HepG2 (cell line): Measurements from ENCODE around the gene SLC48A1. TPM values are rescaled to one million over a fixed set of nuclear protein-coding genes. Genes with fewer than 3 reads are reported as not detected.

Experiments used
- ATAC-seq: fragments of 200-7000 bp; cut with Tn5 transposase; 3 replicates; pipeline ENCODE4 v1.9.1; 2020; ENCODE audit warnings: mild to moderate bottlenecking, moderate library complexity
- BruUV-seq: library from RNA; stranded (reverse); fragments of 400-500 nt; replicated peaks from 2 replicates; lab custom pipeline; 2021; lab: Mats Ljungman, UMichigan
- CTCF ChIA-PET: fragments of 300-600 bp; formaldehyde crosslinking; extraction: SDS; loops from one replicate; lab custom pipeline; 2021; ENCODE audit warnings: low total read pairs, inconsistent platforms, low intra/inter-chr PET ratio; lab: Yijun Ruan, JAX
- POLR2A ChIA-PET: fragments of 350-600 bp; sonication (Branson Sonifier 250); formaldehyde crosslinking; loops from one replicate; lab custom pipeline; 2020; ENCODE audit warnings: antibody characterized with exemption, inconsistent platforms; lab: Yijun Ruan, JAX
- DNase-seq: peaks from one replicate; pipeline ENCODE4 v3.0.0-alpha.2; 2015; ENCODE audit warnings: low spot score
- FAIRE-seq: peaks from 3 replicates; lab custom pipeline; 2011; peaks lifted over from hg19 to GRCh38; lab: Jason Lieb, UNC
- H2AFZ ChIP-seq: one replicate; pipeline ENCODE4 v1.6.1; 2011; ENCODE audit warnings: low read length, inconsistent platforms
- H3K27ac ChIP-seq: fragments of 300-600 bp; 3 replicates; pipeline ENCODE4 v1.8.0; 2011; ENCODE audit warnings: mixed run types, mild to moderate bottlenecking, mixed read lengths, low read length, inconsistent platforms; ENCODE audit not compliant: insufficient read depth; ENCODE audit errors: extremely low read length
- H3K27me3 ChIP-seq, 2 experiments: fragments of 200-600 bp in 1 of 2; 2 replicates in 1 of 2; 3 replicates in 1 of 2; pipeline versions ENCODE4 v1.6.0 to v1.8.0; 2011; ENCODE audit warnings: low read length in 2 of 2, mild to moderate bottlenecking in 2 of 2, moderate library complexity in 2 of 2, inconsistent platforms in 1 of 2; ENCODE audit not compliant: insufficient read depth in 2 of 2, control insufficient read depth in 1 of 2
- H3K36me3 ChIP-seq, 2 experiments: fragments of 200-600 bp in 1 of 2; replicated peaks in 1 of 2; 2 replicates in 1 of 2; 3 replicates in 1 of 2; pipeline versions ENCODE4 v1.5.1 to v1.8.0; 2011; ENCODE audit warnings: low read length in 2 of 2, inconsistent platforms in 1 of 2; ENCODE audit not compliant: insufficient read depth in 2 of 2, control insufficient read depth in 1 of 2
- H3K4me1 ChIP-seq: 2 replicates; pipeline ENCODE4 v1.5.1; 2012; ENCODE audit warnings: low read length, inconsistent platforms; ENCODE audit not compliant: insufficient read depth
- H3K4me2 ChIP-seq: 2 replicates; pipeline ENCODE4 v1.6.0; 2011; ENCODE audit warnings: low read depth, low read length, inconsistent platforms
- H3K4me3 ChIP-seq, 3 experiments: fragments of 200-600 bp in 1 of 3; sonication (generic), shearing (Covaris generic) in 1 of 3; replicated peaks in 1 of 3; 2 replicates each; pipeline ENCODE4 v1.5.1; 2011 to 2016; ENCODE audit warnings: low read length in 3 of 3, inconsistent platforms in 2 of 3, low read depth in 2 of 3, mild to moderate bottlenecking in 2 of 3, control low read depth in 1 of 3, mixed read lengths in 1 of 3; ENCODE audit not compliant: insufficient read depth in 1 of 3
- H3K79me2 ChIP-seq: one replicate; pipeline ENCODE4 v1.6.1; 2011; ENCODE audit warnings: low read length, inconsistent platforms; ENCODE audit not compliant: insufficient read depth
- H3K9ac ChIP-seq: 2 replicates; pipeline ENCODE4 v1.6.0; 2011; ENCODE audit warnings: mild to moderate bottlenecking, low read depth, low read length, inconsistent platforms; ENCODE audit not compliant: insufficient read depth
- H3K9me3 ChIP-seq: 2 replicates; pipeline ENCODE4 v1.5.1; 2012; ENCODE audit warnings: mild to moderate bottlenecking, low read length
- H4K20me1 ChIP-seq: 2 replicates; pipeline ENCODE4 v1.6.0; 2011; ENCODE audit warnings: inconsistent platforms, mild to moderate bottlenecking, low read length, moderate library complexity; ENCODE audit not compliant: insufficient read depth
- IRF2 ChIP-seq: IDR thresholded peaks from 2 replicates; pipeline ENCODE4 v1.6.1; 2018; ENCODE audit warnings: missing genetic modification reagents, missing compliant biosample characterization
- NFRKB ChIP-seq: fragments of 450-650 bp; IDR thresholded peaks from 2 replicates; pipeline ENCODE4 v1.6.1; 2017
- RNF2 ChIP-seq: fragments of 450-650 bp; conservative IDR thresholded peaks from 2 replicates; pipeline ENCODE4 v1.6.1; 2016; ENCODE audit warnings: low read depth
- SIX4 ChIP-seq: sonication (generic); formaldehyde crosslinking; IDR thresholded peaks from 2 replicates; pipeline ENCODE4 v1.4.0; 2020; ENCODE audit warnings: missing genetic modification reagents
- TBP ChIP-seq: sonication (generic); formaldehyde crosslinking; IDR thresholded peaks from 2 replicates; pipeline ENCODE4 v1.5.0; 2020; ENCODE audit warnings: missing genetic modification reagents
- THRA ChIP-seq: sonication (generic); formaldehyde crosslinking; IDR thresholded peaks from 2 replicates; pipeline ENCODE4 v1.4.0; 2020; ENCODE audit warnings: missing genetic modification reagents, borderline replicate concordance
- YY1 ChIP-seq: IDR thresholded peaks from 2 replicates; pipeline ENCODE4 v1.6.1; 2011; ENCODE audit warnings: low read length, low read depth, moderate library complexity, mild to moderate bottlenecking; ENCODE audit not compliant: insufficient read depth, insufficient replicate concordance
- ZIK1 ChIP-seq: sonication (generic); formaldehyde crosslinking; IDR thresholded peaks from 2 replicates; pipeline ENCODE4 v1.5.0; 2020; ENCODE audit warnings: mild to moderate bottlenecking, low read depth, missing genetic modification reagents, borderline replicate concordance
- ZNF256 ChIP-seq: sonication (generic); formaldehyde crosslinking; conservative IDR thresholded peaks from 2 replicates; pipeline ENCODE4 v1.4.0; 2020; ENCODE audit warnings: missing genetic modification reagents
- ZNF34 ChIP-seq: sonication (generic); formaldehyde crosslinking; IDR thresholded peaks from 2 replicates; pipeline ENCODE4 v1.4.0; 2020; ENCODE audit warnings: mild to moderate bottlenecking, missing genetic modification reagents, borderline replicate concordance
- ZNF430 ChIP-seq: sonication (generic); formaldehyde crosslinking; IDR thresholded peaks from 2 replicates; pipeline ENCODE4 v1.9.0; 2021; ENCODE audit warnings: mild to moderate bottlenecking, missing genetic modification reagents
- ZSCAN12 ChIP-seq: sonication (generic); formaldehyde crosslinking; IDR thresholded peaks from 2 replicates; pipeline ENCODE4 v1.9.0; 2021; ENCODE audit warnings: mild to moderate bottlenecking, missing genetic modification reagents
- WGBS: methylation state at CpG from one replicate; pipeline ENCODE4 v1.1.6; 2017; ENCODE audit warnings: low lambda C conversion rate; 5-methylcytosine and 5-hydroxymethylcytosine counted together
- in situ Hi-C: cut with HindIII; loops from 2 replicates; pipeline ENCODE4 v1.10.0; 2017; ENCODE audit warnings: low pct_unique_long_range_greater_than_20kb; ENCODE audit not compliant: extremely low pct_ligation_motif_present
- intact Hi-C: fragments of 100-400 bp; cut with micrococcal nuclease; formaldehyde crosslinking; loops from one replicate; pipeline ENCODE4 v1.10.0; 2022; ENCODE audit not compliant: unreplicated experiment
- polyA plus RNA-seq, 8 experiments: library from polyadenylated mRNA; depleted of rRNA in 3 of 8; stranded (reverse) in 7 of 8; unstranded in 1 of 8; fragments of >200 nt; fragmentation: Illumina TruSeq in 4 of 8; extraction: Trizol in 4 of 8; gene quantifications; 2 replicates each; pipeline versions ENCODE4 v1.2.1 to v1.2.3, GENCODE V29; 2011 to 2016; ENCODE audit warnings: low read depth in 4 of 8, missing spikeins in 1 of 8, mixed read lengths in 1 of 8; ENCODE audit not compliant: insufficient read depth in 1 of 8
- total RNA-seq, 5 experiments: library from RNA; depleted of rRNA; stranded (reverse); fragments of >200 nt; fragmentation: Illumina TruSeq; extraction: Trizol; gene quantifications; 2 replicates each; pipeline ENCODE4 v1.2.3, GENCODE V29; 2016; ENCODE audit warnings: low read depth in 1 of 5
- TF ChIP-seq, protein P1 (sequence below): IDR thresholded peaks from 2 replicates; pipeline ENCODE4 v1.6.1; 2012; ENCODE audit warnings: low read length, improper control_type of control experiment
- TF ChIP-seq, protein P2 (sequence below): sonication (generic); formaldehyde crosslinking; IDR thresholded peaks from 2 replicates; pipeline ENCODE4 v1.8.1; 2023; ENCODE audit warnings: missing genetic modification reagents, inconsistent platforms, borderline replicate concordance

Gene SLC48A1
- total and polyA plus RNA-seq, 2 of the 13 experiments (the other 11 are each of a cell fraction or from before 2014, with no cell fraction given), result 2.2 to 3.7 TPM

- ChIA-PET CTCF (no interaction called here), POLR2A (no interaction called here)
- no TSS peak for BruUV-seq
- no peak overlapping the region for H3K4me3 ChIP-seq
- no peaks in the 10 kb centered on the region for H4K20me1 ChIP-seq
- H3K36me3 ChIP-seq, result no peaks in the 10 kb centered on the region
- no peak overlapping the region for H3K27ac ChIP-seq
- in situ Hi-C loops, result no loop called here
- intact Hi-C loops, result no loop called here
- H3K4me2 ChIP-seq, result no peak overlapping the region
- H3K9ac ChIP-seq, result no peak overlapping the region
- peaks cover 0 to 43% of the 10 kb centered on the region in 2 experiments; a peak in 3 of 5 replicates for H3K27me3 ChIP-seq
- ATAC-seq (no peak), FAIRE-seq (no peak), DNase-seq (no peak)
- whole genome bisulfite sequencing, result 31% methylated on average over 2 of the region's 2 CpGs
- H3K4me1 ChIP-seq, result peaks cover 42% of the 10 kb centered on the region
- TF ChIP-seq THRA (CRISPR knock-in tag) (no peak), TBP (CRISPR knock-in tag) (no peak), YY1 (no peak), IRF2 (CRISPR knock-in tag) (no peak), NFRKB (no peak), ZIK1 (no peak), ZNF430 (CRISPR knock-in tag) (no peak), RNF2 (no peak), ZNF34 (CRISPR knock-in tag) (no peak), SIX4 (CRISPR knock-in tag) (no peak), ZNF256 (CRISPR knock-in tag) (no peak), ZSCAN12 (CRISPR knock-in tag) (no peak)
- TF ChIP-seq, protein P1, sequence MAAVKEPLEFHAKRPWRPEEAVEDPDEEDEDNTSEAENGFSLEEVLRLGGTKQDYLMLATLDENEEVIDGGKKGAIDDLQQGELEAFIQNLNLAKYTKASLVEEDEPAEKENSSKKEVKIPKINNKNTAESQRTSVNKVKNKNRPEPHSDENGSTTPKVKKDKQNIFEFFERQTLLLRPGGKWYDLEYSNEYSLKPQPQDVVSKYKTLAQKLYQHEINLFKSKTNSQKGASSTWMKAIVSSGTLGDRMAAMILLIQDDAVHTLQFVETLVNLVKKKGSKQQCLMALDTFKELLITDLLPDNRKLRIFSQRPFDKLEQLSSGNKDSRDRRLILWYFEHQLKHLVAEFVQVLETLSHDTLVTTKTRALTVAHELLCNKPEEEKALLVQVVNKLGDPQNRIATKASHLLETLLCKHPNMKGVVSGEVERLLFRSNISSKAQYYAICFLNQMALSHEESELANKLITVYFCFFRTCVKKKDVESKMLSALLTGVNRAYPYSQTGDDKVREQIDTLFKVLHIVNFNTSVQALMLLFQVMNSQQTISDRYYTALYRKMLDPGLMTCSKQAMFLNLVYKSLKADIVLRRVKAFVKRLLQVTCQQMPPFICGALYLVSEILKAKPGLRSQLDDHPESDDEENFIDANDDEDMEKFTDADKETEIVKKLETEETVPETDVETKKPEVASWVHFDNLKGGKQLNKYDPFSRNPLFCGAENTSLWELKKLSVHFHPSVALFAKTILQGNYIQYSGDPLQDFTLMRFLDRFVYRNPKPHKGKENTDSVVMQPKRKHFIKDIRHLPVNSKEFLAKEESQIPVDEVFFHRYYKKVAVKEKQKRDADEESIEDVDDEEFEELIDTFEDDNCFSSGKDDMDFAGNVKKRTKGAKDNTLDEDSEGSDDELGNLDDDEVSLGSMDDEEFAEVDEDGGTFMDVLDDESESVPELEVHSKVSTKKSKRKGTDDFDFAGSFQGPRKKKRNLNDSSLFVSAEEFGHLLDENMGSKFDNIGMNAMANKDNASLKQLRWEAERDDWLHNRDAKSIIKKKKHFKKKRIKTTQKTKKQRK, result no peak
- TF ChIP-seq, protein P2, sequence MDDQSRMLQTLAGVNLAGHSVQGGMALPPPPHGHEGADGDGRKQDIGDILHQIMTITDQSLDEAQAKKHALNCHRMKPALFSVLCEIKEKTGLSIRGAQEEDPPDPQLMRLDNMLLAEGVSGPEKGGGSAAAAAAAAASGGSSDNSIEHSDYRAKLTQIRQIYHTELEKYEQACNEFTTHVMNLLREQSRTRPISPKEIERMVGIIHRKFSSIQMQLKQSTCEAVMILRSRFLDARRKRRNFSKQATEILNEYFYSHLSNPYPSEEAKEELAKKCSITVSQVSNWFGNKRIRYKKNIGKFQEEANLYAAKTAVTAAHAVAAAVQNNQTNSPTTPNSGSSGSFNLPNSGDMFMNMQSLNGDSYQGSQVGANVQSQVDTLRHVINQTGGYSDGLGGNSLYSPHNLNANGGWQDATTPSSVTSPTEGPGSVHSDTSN, result no peak
- no peaks in the 10 kb centered on the region for H3K79me2 ChIP-seq
- H2AFZ ChIP-seq, result no peak overlapping the region
- H3K9me3 ChIP-seq, result no peaks in the 10 kb centered on the region
Measured at GRCh38 chr12:47824198-47824597, 51.2 kb downstream of the SLC48A1 start.
